Lung (tissue), 12 donors: ENCODE data around the gene AHRR. TPM values are rescaled to one million over a fixed set of nuclear protein-coding genes. Genes with fewer than 3 reads are reported as not detected.

Source experiments
- ATAC-seq: fragments of 200-7000 bp; cut with Tn5 transposase; one replicate; pipeline ENCODE4 v1.9.1; 2020; ENCODE audit warnings: moderate number of reproducible peaks; ENCODE audit not compliant: insufficient read depth, low FRiP score
- DNase-seq, 3 donors: peaks; one replicate each; pipeline ENCODE4 v3.0.0-alpha.2; 2013 to 2017
- H3K27ac ChIP-seq, 2 donors: one replicate each; pipeline ENCODE4 v1.5.1; 2013; ENCODE audit warnings: mild to moderate bottlenecking in 2 of 2, moderate library complexity in 2 of 2, control low read depth in 1 of 2, inconsistent platforms in 1 of 2, low read depth in 1 of 2, low read length in 1 of 2
- H3K27me3 ChIP-seq, 3 donors: one replicate each; pipeline ENCODE4 v1.5.1; 2013; ENCODE audit warnings: low read length in 2 of 3; ENCODE audit not compliant: control insufficient read depth in 3 of 3, insufficient read depth in 3 of 3
- H3K36me3 ChIP-seq, 4 donors: one replicate each; pipeline ENCODE4 v1.5.1; 2013; ENCODE audit warnings: low read length in 4 of 4, mild to moderate bottlenecking in 1 of 4, moderate library complexity in 1 of 4; ENCODE audit not compliant: control insufficient read depth in 4 of 4, insufficient read depth in 4 of 4
- H3K4me1 ChIP-seq, 5 donors: one replicate each; pipeline ENCODE4 v1.5.1; 2013; ENCODE audit warnings: low read length in 5 of 5, mild to moderate bottlenecking in 2 of 5, moderate library complexity in 1 of 5; ENCODE audit not compliant: control insufficient read depth in 5 of 5, insufficient read depth in 5 of 5
- H3K4me3 ChIP-seq: one replicate; pipeline ENCODE4 v1.5.1; 2013; ENCODE audit warnings: mild to moderate bottlenecking, control low read depth, moderate library complexity
- H3K9ac ChIP-seq, 2 donors: one replicate each; pipeline ENCODE4 v1.5.1; 2013; ENCODE audit warnings: low read length in 2 of 2, control low read depth in 1 of 2; ENCODE audit not compliant: insufficient read depth in 1 of 2
- H3K9me3 ChIP-seq, 4 donors: one replicate each; pipeline ENCODE4 v1.5.1; 2013; ENCODE audit warnings: low read length in 3 of 4, mild to moderate bottlenecking in 1 of 4, moderate library complexity in 1 of 4; ENCODE audit not compliant: control insufficient read depth in 4 of 4, insufficient read depth in 3 of 4
- CTCF ChIP-seq: IDR thresholded peaks from 2 replicates; pipeline ENCODE4 v1.5.1; 2012; ENCODE audit warnings: mild to moderate bottlenecking; ENCODE audit errors: control extremely low read depth, extremely low read depth
- WGBS, 2 donors: extraction: QIAGEN DNeasy Blood & Tissue Kit; methylation state at CpG; one replicate each; pipeline ENCODE4 v1.1.7; 2013; 5-methylcytosine and 5-hydroxymethylcytosine counted together
- polyA plus RNA-seq, 2 donors: library from polyadenylated mRNA; stranded (reverse); fragments of 200-250 nt; gene quantifications; one replicate each; pipeline ENCODE4 v1.2.1, GENCODE V29; 2013
- total RNA-seq, 2 donors: library from RNA; depleted of rRNA in 1 of 2; stranded (reverse); fragments of >200 nt in 1 of 2; gene quantifications; one replicate each; pipeline ENCODE4 v1.2.1, GENCODE V29; 2014 to 2021
- donor health status: control.
- donor health status: control.
- donor health status: Bipolar disorder and iron deficiency.
- donor health status: healthy.
- donor health status: DM: yes; HTN: yes; CAD: no.

AHRR gene
- total and polyA plus RNA-seq, 4 donors, result 0.63 to 8.8 (median 2.8) TPM

DNA sequence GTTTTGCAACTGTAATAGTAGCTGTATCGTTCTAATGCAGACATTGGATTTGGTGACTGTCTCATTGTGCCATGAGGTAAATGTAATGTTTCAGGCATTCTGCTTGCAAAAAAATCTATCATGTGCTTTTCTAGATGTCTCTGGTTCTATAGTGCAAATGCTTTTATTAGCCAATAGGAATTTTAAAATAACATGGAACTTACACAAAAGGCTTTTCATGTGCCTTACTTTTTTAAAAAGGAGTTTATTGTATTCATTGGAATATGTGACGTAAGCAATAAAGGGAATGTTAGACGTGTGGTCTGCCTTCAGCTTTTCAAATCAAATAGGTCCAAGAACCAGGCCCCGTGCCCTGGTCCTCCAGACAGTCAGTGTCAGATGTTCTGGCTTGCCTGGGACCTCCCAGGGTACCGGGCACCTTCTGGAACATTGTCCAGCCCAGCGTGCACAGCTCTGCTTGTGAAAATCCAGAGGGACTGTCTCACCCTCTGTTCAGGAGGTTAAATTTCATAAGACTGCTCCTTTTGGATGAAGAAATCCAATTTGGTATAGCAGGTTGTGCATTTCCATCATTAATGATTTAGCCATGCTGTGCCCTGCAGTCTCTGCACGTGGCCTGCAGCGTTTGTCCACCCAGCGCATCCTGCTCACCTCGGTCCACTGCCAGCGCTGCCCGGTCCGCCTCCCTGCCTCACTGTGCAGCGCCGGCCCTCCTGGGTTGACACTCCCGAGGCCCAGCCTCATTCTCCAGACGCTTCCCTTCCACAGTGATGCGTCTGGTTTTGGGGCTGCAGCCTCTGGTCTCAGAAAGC, 6.6 kb upstream of the AHRR start:
- DNase-seq (no peak), ATAC-seq (no peak)
- H3K27ac ChIP-seq, result no peak overlapping the region
- no peak for TF ChIP-seq CTCF
- H3K9me3 ChIP-seq, result peaks cover 0 to 2% (median 0%) of the 10 kb centered on the region in 4 donors
- no peak overlapping the region for H3K4me3 ChIP-seq
- peaks cover 5 to 16% (median 11%) of the 10 kb centered on the region in 3 donors for H3K27me3 ChIP-seq
- H3K9ac ChIP-seq, result no peak overlapping the region
- H3K36me3 ChIP-seq, result peaks cover 3 to 29% (median 10%) of the 10 kb centered on the region in 4 donors
- peaks cover 0 to 5% (median 3%) of the 10 kb centered on the region in 5 donors for H3K4me1 ChIP-seq
- 93 to 95% methylated on average over 18 of the region's 18 CpGs for WGBS, 2 donors

GRCh38 chr5:315488-316209, 5.9 kb upstream of the AHRR start:
- H3K4me1 ChIP-seq, result peaks cover 0 to 5% (median 3%) of the 10 kb centered on the region in 5 donors
- H3K27me3 ChIP-seq, result peaks cover 5 to 24% (median 16%) of the 10 kb centered on the region in 3 donors
- H3K4me3 ChIP-seq, result no peak overlapping the region
- no peak for ATAC-seq
- H3K9me3 ChIP-seq, result peaks cover 0 to 2% (median 0%) of the 10 kb centered on the region in 4 donors
- DNase-seq, result no peak
- TF ChIP-seq CTCF, result no peak
- 85 to 92% methylated on average over 14 of the region's 14 CpGs for WGBS, 2 donors
- H3K36me3 ChIP-seq, result peaks cover 3 to 23% (median 10%) of the 10 kb centered on the region in 4 donors
- no peak overlapping the region for H3K27ac ChIP-seq
- H3K9ac ChIP-seq, result no peak overlapping the region

DNA sequence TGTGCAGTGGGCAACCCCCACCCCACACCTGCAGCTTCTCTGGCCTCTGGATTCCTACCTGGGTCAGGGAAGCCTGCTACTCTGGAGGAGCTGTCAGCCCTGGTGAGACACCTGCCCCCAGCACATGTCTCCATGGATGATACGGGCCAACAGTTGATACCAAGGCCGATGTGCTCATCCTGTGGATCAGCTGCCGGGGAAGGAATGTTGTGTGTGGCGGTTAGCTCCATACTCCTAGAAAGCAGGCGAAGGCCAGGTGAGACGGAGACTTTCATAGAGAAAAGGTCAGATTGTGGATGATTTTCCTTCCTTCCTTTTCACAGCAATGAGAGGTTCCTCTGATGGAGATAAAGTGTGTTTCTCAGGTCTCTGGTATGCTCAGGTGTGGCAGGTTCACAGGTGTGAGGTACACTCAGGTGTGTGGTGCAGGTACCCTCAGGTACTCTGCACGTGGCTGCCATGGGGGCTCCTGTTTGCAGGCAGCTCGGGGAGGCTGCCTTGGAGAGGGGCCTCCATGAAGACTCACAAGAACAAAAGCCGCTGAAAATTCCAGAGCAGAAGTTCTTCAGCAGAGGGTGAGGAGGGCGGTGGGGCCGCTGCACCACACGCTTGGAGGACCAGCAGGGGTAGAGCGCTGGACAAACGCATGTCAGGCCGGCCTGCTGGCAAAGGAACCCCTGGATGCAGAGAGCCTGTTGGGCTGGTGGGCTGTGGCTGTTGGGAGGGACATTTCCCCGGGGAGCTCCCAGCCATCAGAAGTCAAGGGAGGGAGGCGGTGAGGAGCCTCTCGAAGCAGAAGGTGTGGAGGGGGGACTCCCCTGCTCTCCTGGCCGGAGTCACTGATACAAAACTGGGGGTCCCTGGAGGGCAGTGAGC, 5.1 kb upstream of the AHRR start:
- DNase-seq (no peak), ATAC-seq (no peak)
- Histone ChIP-seq H3K9ac (no peak overlapping the region), H3K4me3 (no peak overlapping the region), H3K4me1 (peaks cover 0 to 8% (median 0%) of the 10 kb centered on the region in 5 donors), H3K36me3 (peaks cover 3 to 23% (median 7%) of the 10 kb centered on the region in 4 donors), H3K27me3 (peaks cover 5 to 28% (median 16%) of the 10 kb centered on the region in 3 donors), H3K9me3 (peaks cover 0 to 2% (median 0%) of the 10 kb centered on the region in 4 donors), H3K27ac (no peak overlapping the region)
- TF ChIP-seq CTCF, result no peak
- WGBS, 2 donors, result 89 to 94% methylated on average over 19 of the region's 19 CpGs
